ENCODE results near the gene ATXN7L1.

ATXN7L1 gene

GRCh38 chr7:105664816-105665525 lies 211.4 kb downstream of the ATXN7L1 start:
- no peak overlapping the region for H3K27ac ChIP-seq
- no peak overlapping the region for H2AFZ ChIP-seq
- no peak for TF ChIP-seq CTCF (IDR thresholded peaks at IDR 0.05)
- no peaks in the 10 kb centered on the region for H3K27me3 ChIP-seq (ENCODE audit: control insufficient read depth, insufficient read depth, low read length)
- H3K4me3 ChIP-seq (ENCODE audit: low read depth, low read length) = no peak overlapping the region
- no peaks in the 10 kb centered on the region for H3K36me3 ChIP-seq (ENCODE audit: control insufficient read depth, insufficient read depth, low read length)
- H3K4me1 ChIP-seq = peaks cover 4% of the 10 kb centered on the region
- no peaks in the 10 kb centered on the region for H3K79me2 ChIP-seq
- H3K9me3 ChIP-seq (ENCODE audit: control insufficient read depth, low read length) = no peaks in the 10 kb centered on the region
- H3K9ac ChIP-seq = no peak overlapping the region
- no peak overlapping the region for H3K4me2 ChIP-seq (ENCODE audit: low read length)

GRCh38 chr7:105662998-105663397 lies 213.4 kb downstream of the ATXN7L1 start:
- no peak overlapping the region for H2AFZ ChIP-seq
- H3K4me2 ChIP-seq (ENCODE audit: low read length) = no peak overlapping the region
- H3K9ac ChIP-seq = no peak overlapping the region
- TF ChIP-seq CTCF (IDR thresholded peaks at IDR 0.05) = no peak
- no peak overlapping the region for H3K27ac ChIP-seq
- no peaks in the 10 kb centered on the region for H3K79me2 ChIP-seq
- H3K4me3 ChIP-seq (ENCODE audit: low read depth, low read length) = no peak overlapping the region
- no peaks in the 10 kb centered on the region for H3K27me3 ChIP-seq (ENCODE audit: control insufficient read depth, insufficient read depth, low read length)
- H3K4me1 ChIP-seq = peaks cover 4% of the 10 kb centered on the region
- H3K36me3 ChIP-seq (ENCODE audit: control insufficient read depth, insufficient read depth, low read length) = no peaks in the 10 kb centered on the region
- H3K9me3 ChIP-seq (ENCODE audit: control insufficient read depth, low read length) = no peaks in the 10 kb centered on the region

GRCh38 chr7:105661625-105662024 lies 214.8 kb downstream of the ATXN7L1 start:
- Histone ChIP-seq H3K27me3 (ENCODE audit: control insufficient read depth, insufficient read depth, low read length) (no peaks in the 10 kb centered on the region), H3K9me3 (ENCODE audit: control insufficient read depth, low read length) (no peaks in the 10 kb centered on the region), H3K4me3 (ENCODE audit: low read depth, low read length) (no peak overlapping the region), H3K36me3 (ENCODE audit: control insufficient read depth, insufficient read depth, low read length) (no peaks in the 10 kb centered on the region), H3K9ac (no peak overlapping the region), H3K79me2 (no peaks in the 10 kb centered on the region), H3K27ac (no peak overlapping the region), H2AFZ (no peak overlapping the region), H3K4me2 (ENCODE audit: low read length) (no peak overlapping the region), H3K4me1 (peaks cover 4% of the 10 kb centered on the region)
- no peak for TF ChIP-seq CTCF (IDR thresholded peaks at IDR 0.05)

- no peaks in the 10 kb centered on the region for H3K27me3 ChIP-seq (ENCODE audit: control insufficient read depth, insufficient read depth, low read length)
- H3K4me3 ChIP-seq (ENCODE audit: low read depth, low read length) = no peak overlapping the region
- no peak overlapping the region for H3K4me2 ChIP-seq (ENCODE audit: low read length)
- no peak overlapping the region for H3K27ac ChIP-seq
- H3K4me1 ChIP-seq = no peaks in the 10 kb centered on the region
- H3K36me3 ChIP-seq (ENCODE audit: control insufficient read depth, insufficient read depth, low read length) = no peaks in the 10 kb centered on the region
- H3K9me3 ChIP-seq (ENCODE audit: control insufficient read depth, low read length) = no peaks in the 10 kb centered on the region
- H2AFZ ChIP-seq = no peak overlapping the region
- TF ChIP-seq CTCF (IDR thresholded peaks at IDR 0.05) = peak; percentile 66
- no peak overlapping the region for H3K9ac ChIP-seq
- no peaks in the 10 kb centered on the region for H3K79me2 ChIP-seq
Observed at GRCh38 chr7:105656922-105657521, 219.4 kb downstream of the ATXN7L1 start.
